WTC11 (cell line): ENCODE data around the gene DNAAF5. TPM values are rescaled to one million over a fixed set of nuclear protein-coding genes. Genes with fewer than 3 reads are reported as not detected.

ENCODE experiments used
- ATAC-seq: fragments of 200-7000 bp; cut with Tn5 transposase; 2 replicates; pipeline ENCODE4 v1.10.0; 2021; ENCODE audit warnings: mild to moderate bottlenecking, moderate library complexity
- CTCF ChIA-PET: fragments of 300-600 bp; sonication (Branson Sonifier 250); formaldehyde crosslinking; loops from one replicate; lab custom pipeline; 2021; ENCODE audit warnings: antibody characterized with exemption; lab: Charles Lee
- POLR2A ChIA-PET: fragments of 350-600 bp; sonication (Branson Sonifier 250); formaldehyde crosslinking; loops from one replicate; lab custom pipeline; 2021; ENCODE audit warnings: antibody characterized with exemption; lab: Charles Lee
- DNase-seq: peaks from one replicate; pipeline ENCODE4 v3.0.0; 2021; ENCODE audit warnings: low spot score
- H3K27ac Mint-ChIP-seq: 2 replicates; pipeline ENCODE4 v1.8.0; 2021; ENCODE audit warnings: mixed read lengths
- H3K27me3 Mint-ChIP-seq: 2 replicates; pipeline ENCODE4 v1.8.0; 2021; ENCODE audit warnings: low read depth, mild to moderate bottlenecking, moderate library complexity, mixed read lengths
- H3K36me3 Mint-ChIP-seq: 2 replicates; pipeline ENCODE4 v1.8.0; 2021; ENCODE audit warnings: mixed read lengths
- H3K4me1 Mint-ChIP-seq: 2 replicates; pipeline ENCODE4 v1.8.0; 2022; ENCODE audit warnings: mixed read lengths
- H3K4me3 Mint-ChIP-seq: 2 replicates; pipeline ENCODE4 v1.8.0; 2021; ENCODE audit warnings: mild to moderate bottlenecking, moderate library complexity, mixed read lengths
- H3K9me3 Mint-ChIP-seq: 2 replicates; pipeline ENCODE4 v1.8.0; 2021; ENCODE audit warnings: mixed read lengths
- ATF3 ChIP-seq: sonication (generic); formaldehyde crosslinking; conservative IDR thresholded peaks from 2 replicates; pipeline ENCODE4 v1.8.1; 2022; ENCODE audit warnings: mild to moderate bottlenecking, missing genetic modification reagents
- ATF6 ChIP-seq: sonication (generic); formaldehyde crosslinking; IDR thresholded peaks from 2 replicates; pipeline ENCODE4 v1.8.1; 2023; ENCODE audit warnings: mild to moderate bottlenecking, missing genetic modification reagents
- EMX1 ChIP-seq: fragments of 250-450 bp; sonication (Bioruptor Pico); IDR thresholded peaks from 2 replicates; pipeline ENCODE4 v1.8.0; 2021; ENCODE audit warnings: mild to moderate bottlenecking
- GTF2I ChIP-seq: fragments of 250-450 bp; sonication (Bioruptor Pico); conservative IDR thresholded peaks from 2 replicates; pipeline ENCODE4 v1.4.0; 2021; ENCODE audit warnings: mild to moderate bottlenecking
- HMGA2 ChIP-seq: fragments of 250-450 bp; sonication (Bioruptor Pico); IDR thresholded peaks from 2 replicates; pipeline ENCODE4 v1.4.0; 2021; ENCODE audit warnings: mild to moderate bottlenecking, moderate library complexity
- MXD4 ChIP-seq: fragments of 250-450 bp; sonication (Bioruptor Pico); IDR thresholded peaks from 2 replicates; pipeline ENCODE4 v1.8.0; 2021; ENCODE audit warnings: mild to moderate bottlenecking, moderate library complexity, borderline replicate concordance
- MYBL2 ChIP-seq: sonication (generic); formaldehyde crosslinking; IDR thresholded peaks from 2 replicates; pipeline ENCODE4 v1.8.1; 2023; ENCODE audit warnings: mild to moderate bottlenecking, moderate library complexity, missing genetic modification reagents
- NR3C1 ChIP-seq: sonication (generic); formaldehyde crosslinking; conservative IDR thresholded peaks from 2 replicates; pipeline ENCODE4 v1.8.1; 2023; ENCODE audit warnings: low read depth, mild to moderate bottlenecking, missing genetic modification reagents
- PRRX2 ChIP-seq: fragments of 250-450 bp; sonication (Bioruptor Pico); IDR thresholded peaks from 2 replicates; pipeline ENCODE4 v1.8.0; 2021; ENCODE audit warnings: mild to moderate bottlenecking
- SMAD4 ChIP-seq: sonication (generic); formaldehyde crosslinking; IDR thresholded peaks from 2 replicates; pipeline ENCODE4 v1.8.0; 2022; ENCODE audit warnings: mild to moderate bottlenecking, missing genetic modification reagents
- SOX15 ChIP-seq: fragments of 250-450 bp; sonication (Bioruptor Pico); IDR thresholded peaks from 2 replicates; pipeline ENCODE4 v1.9.0; 2021; ENCODE audit warnings: mild to moderate bottlenecking
- SP1 ChIP-seq: sonication (generic); formaldehyde crosslinking; conservative IDR thresholded peaks from 2 replicates; pipeline ENCODE4 v1.8.1; 2022; ENCODE audit warnings: missing genetic modification reagents
- TEAD1 ChIP-seq: sonication (generic); formaldehyde crosslinking; IDR thresholded peaks from 2 replicates; pipeline ENCODE4 v1.8.0; 2022; ENCODE audit warnings: mild to moderate bottlenecking, missing genetic modification reagents
- ZNF317 ChIP-seq: sonication (generic); formaldehyde crosslinking; IDR thresholded peaks from 2 replicates; pipeline ENCODE4 v1.8.1; 2023; ENCODE audit warnings: low read depth, mild to moderate bottlenecking, moderate library complexity, missing genetic modification reagents, borderline replicate concordance
- ZNF396 ChIP-seq: fragments of 250-450 bp; sonication (Bioruptor Pico); IDR thresholded peaks from 2 replicates; pipeline ENCODE4 v1.8.0; 2021; ENCODE audit warnings: mild to moderate bottlenecking, moderate library complexity, borderline replicate concordance
- ZNF423 ChIP-seq: fragments of 250-450 bp; sonication (Bioruptor Pico); IDR thresholded peaks from 2 replicates; pipeline ENCODE4 v2.1.2; 2022; ENCODE audit warnings: mild to moderate bottlenecking, moderate library complexity
- ZNF532 ChIP-seq: fragments of 250-450 bp; sonication (Bioruptor Pico); IDR thresholded peaks from 2 replicates; pipeline ENCODE4 v1.9.0; 2021; ENCODE audit warnings: mild to moderate bottlenecking, borderline replicate concordance
- total RNA-seq: library from RNA; stranded (reverse); gene quantifications from 3 replicates; pipeline ENCODE4 v1.2.3, GENCODE V29; 2021
- TF ChIP-seq, protein P1 (sequence below): sonication (generic); formaldehyde crosslinking; IDR thresholded peaks from 2 replicates; pipeline ENCODE4 v1.8.0; 2023; ENCODE audit warnings: mild to moderate bottlenecking, missing genetic modification reagents
- TF ChIP-seq, protein P2 (sequence below): sonication (generic); formaldehyde crosslinking; IDR thresholded peaks from 2 replicates; pipeline ENCODE4 v1.8.0; 2022; ENCODE audit warnings: mild to moderate bottlenecking, missing genetic modification reagents

The DNAAF5 gene
- total RNA-seq, 1 experiment from 2014 or later: 62.2 TPM

- ChIA-PET POLR2A (interaction anchor here (0.7 kb wide), 1 partner anchor 163 kb away, joined by 3 read pairs; no protein-coding TSS in a partner anchor), CTCF (interaction anchor here (0.6 to 1.8 kb wide), 5 partner anchors 11 to 129 kb away, joined by 3 to 9 read pairs (median 3); no protein-coding TSS in a partner anchor)
- Mint-ChIP-seq H3K9me3 (no peaks in the 10 kb centered on the region), H3K4me1 (peaks cover 62% of the 10 kb centered on the region), H3K4me3 (no peak overlapping the region), H3K27ac (peak overlapping the region; percentile 26; the same call in 1 of the 2 replicates), H3K36me3 (peaks cover 8% of the 10 kb centered on the region), H3K27me3 (no peaks in the 10 kb centered on the region)
- TF ChIP-seq ZNF317 (CRISPR knock-in tag): no peak
- TF ChIP-seq ATF3: no peak
- no peak for TF ChIP-seq MYBL2
- TF ChIP-seq, protein P1, sequence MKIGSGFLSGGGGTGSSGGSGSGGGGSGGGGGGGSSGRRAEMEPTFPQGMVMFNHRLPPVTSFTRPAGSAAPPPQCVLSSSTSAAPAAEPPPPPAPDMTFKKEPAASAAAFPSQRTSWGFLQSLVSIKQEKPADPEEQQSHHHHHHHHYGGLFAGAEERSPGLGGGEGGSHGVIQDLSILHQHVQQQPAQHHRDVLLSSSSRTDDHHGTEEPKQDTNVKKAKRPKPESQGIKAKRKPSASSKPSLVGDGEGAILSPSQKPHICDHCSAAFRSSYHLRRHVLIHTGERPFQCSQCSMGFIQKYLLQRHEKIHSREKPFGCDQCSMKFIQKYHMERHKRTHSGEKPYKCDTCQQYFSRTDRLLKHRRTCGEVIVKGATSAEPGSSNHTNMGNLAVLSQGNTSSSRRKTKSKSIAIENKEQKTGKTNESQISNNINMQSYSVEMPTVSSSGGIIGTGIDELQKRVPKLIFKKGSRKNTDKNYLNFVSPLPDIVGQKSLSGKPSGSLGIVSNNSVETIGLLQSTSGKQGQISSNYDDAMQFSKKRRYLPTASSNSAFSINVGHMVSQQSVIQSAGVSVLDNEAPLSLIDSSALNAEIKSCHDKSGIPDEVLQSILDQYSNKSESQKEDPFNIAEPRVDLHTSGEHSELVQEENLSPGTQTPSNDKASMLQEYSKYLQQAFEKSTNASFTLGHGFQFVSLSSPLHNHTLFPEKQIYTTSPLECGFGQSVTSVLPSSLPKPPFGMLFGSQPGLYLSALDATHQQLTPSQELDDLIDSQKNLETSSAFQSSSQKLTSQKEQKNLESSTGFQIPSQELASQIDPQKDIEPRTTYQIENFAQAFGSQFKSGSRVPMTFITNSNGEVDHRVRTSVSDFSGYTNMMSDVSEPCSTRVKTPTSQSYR (CRISPR knock-in tag): no peak
- TF ChIP-seq ZNF532 (CRISPR knock-in tag): no peak
- TF ChIP-seq SOX15 (CRISPR knock-in tag): no peak
- TF ChIP-seq MXD4 (CRISPR knock-in tag): no peak
- no peak for TF ChIP-seq HMGA2 (CRISPR knock-in tag)
- TF ChIP-seq, protein P2, sequence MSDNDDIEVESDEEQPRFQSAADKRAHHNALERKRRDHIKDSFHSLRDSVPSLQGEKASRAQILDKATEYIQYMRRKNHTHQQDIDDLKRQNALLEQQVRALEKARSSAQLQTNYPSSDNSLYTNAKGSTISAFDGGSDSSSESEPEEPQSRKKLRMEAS (CRISPR knock-in tag): no peak
- TF ChIP-seq TEAD1 (CRISPR knock-in tag): no peak
- TF ChIP-seq PRRX2 (CRISPR knock-in tag): no peak
- no peak for TF ChIP-seq EMX1 (CRISPR knock-in tag)
- no peak for TF ChIP-seq ZNF396 (CRISPR knock-in tag)
- no peak for TF ChIP-seq SMAD4 (CRISPR knock-in tag)
- no peak for TF ChIP-seq ZNF423 (CRISPR knock-in tag)
- TF ChIP-seq NR3C1 (CRISPR knock-in tag): no peak
- TF ChIP-seq ATF6 (CRISPR knock-in tag): no peak
- TF ChIP-seq SP1 (CRISPR knock-in tag): no peak
- no peak for TF ChIP-seq GTF2I
- no peak for DNase-seq
- ATAC-seq: 0 out of 2 replicates have a peak, but pooled peaks have one; percentile 25
Measured at GRCh38 chr7:828793-829561, 102.5 kb downstream of the DNAAF5 start.
